Measurements from ENCODE around the gene STK11.

The STK11 gene

GRCh38 chr19:1251330-1252220, 46.0 kb downstream of the STK11 start:
- DNase-seq, result peak; percentile 78

GRCh38 chr19:1252221-1252820, 46.7 kb downstream of the STK11 start:
- DNase-seq, result peak; percentile 96

GRCh38 chr19:1252821-1253513, 47.4 kb downstream of the STK11 start:
- peak; percentile 99 for DNase-seq

- DNase-seq, result no peak
These were observed 48.0 kb downstream of the STK11 start for GRCh38 chr19:1253514-1254080.

GRCh38 chr19:1254081-1254527, 48.5 kb downstream of the STK11 start:
- no peak for DNase-seq

- DNase-seq, result no peak
These were observed 49.1 kb downstream of the STK11 start for GRCh38 chr19:1254530-1255185.

GRCh38 chr19:1255186-1256161, 49.9 kb downstream of the STK11 start:
- no peak for DNase-seq

- no peak for DNase-seq
These were observed 51.3 kb downstream of the STK11 start for GRCh38 chr19:1256646-1257474.

GRCh38 chr19:1257475-1258162, 52.0 kb downstream of the STK11 start:
- no peak for DNase-seq

- no peak for DNase-seq
These were observed 52.5 kb downstream of the STK11 start for GRCh38 chr19:1258163-1258492.

- DNase-seq, result no peak
These were observed 53.2 kb downstream of the STK11 start for GRCh38 chr19:1258707-1259205.

GRCh38 chr19:1259206-1259875, 53.8 kb downstream of the STK11 start:
- DNase-seq, result peak; percentile 58

GRCh38 chr19:1259876-1260748, 54.5 kb downstream of the STK11 start:
- DNase-seq, result no peak

GRCh38 chr19:1260749-1261537, 55.4 kb downstream of the STK11 start:
- DNase-seq, result peak; percentile 97

GRCh38 chr19:1261538-1261797, 55.9 kb downstream of the STK11 start:
- no peak for DNase-seq

GRCh38 chr19:1261798-1262622, 56.4 kb downstream of the STK11 start:
- DNase-seq, result no peak

Data from fibroblast of skin of abdomen (primary cell).